ENCODE results near the gene ZNF329. TPM values are rescaled to one million over a fixed set of nuclear protein-coding genes. Genes with fewer than 3 reads are reported as not detected.

The ZNF329 gene
- total RNA-seq, 1 experiment from 2014 or later, result 10.5 TPM

DNA sequence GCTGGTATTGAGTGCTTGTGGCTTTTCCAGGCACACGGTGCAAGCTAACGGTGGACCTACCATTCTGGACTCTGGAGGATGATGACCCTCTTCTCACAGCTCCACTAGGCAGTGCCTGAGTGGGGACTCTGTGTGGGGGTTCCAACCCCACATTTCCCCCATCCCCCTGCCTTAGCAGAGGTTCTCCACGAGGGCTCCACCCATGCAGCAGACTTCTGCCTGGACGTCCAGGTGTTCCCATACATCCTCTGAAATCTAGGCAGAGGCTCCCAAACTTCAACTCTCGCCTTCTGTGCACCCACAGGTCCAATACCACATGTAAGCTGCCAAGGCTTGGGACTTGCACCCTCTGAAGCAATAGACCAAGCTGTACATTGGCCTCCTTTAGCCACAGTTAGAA, 27.2 kb downstream of the ZNF329 start:
- no peaks in the 10 kb centered on the region for H3F3A ChIP-seq (ENCODE audit: low read length, unreplicated experiment)
- H3K9me2 ChIP-seq (replicated peaks; ENCODE audit: low read length), result no peaks in the 10 kb centered on the region
- H3K4me3 ChIP-seq (ENCODE audit: low read length), result no peak overlapping the region
- no peaks in the 10 kb centered on the region for H3K79me2 ChIP-seq (ENCODE audit: low read length)
- TF ChIP-seq EZH2 (IDR thresholded peaks at IDR 0.05; ENCODE audit: low read length, unreplicated experiment) (no peak), EZH2phosphoT487 (IDR thresholded peaks at IDR 0.05; ENCODE audit: borderline replicate concordance, low read length) (no peak), CTCF (conservative IDR thresholded peaks at IDR 0.05; ENCODE audit: low read depth, low read length) (no peak)
- no peaks in the 10 kb centered on the region for H3K4me1 ChIP-seq (ENCODE audit: insufficient read depth, low read length)
- ChIA-PET CTCF (no interaction called here), POLR2A (ENCODE audit: unreplicated experiment) (no interaction called here)
- no peaks in the 10 kb centered on the region for H3K27me3 ChIP-seq (ENCODE audit: low read length)
- no peak overlapping the region for H2AFZ ChIP-seq (ENCODE audit: low read length)
- ATAC-seq (no peak), DNase-seq (no peak)
- H3K9ac ChIP-seq (ENCODE audit: low read length), result no peak overlapping the region
- BruUV-seq (replicated peaks), result no TSS peak
- H3K9me3 ChIP-seq (ENCODE audit: low read length), result peaks cover 77% of the 10 kb centered on the region
- H3K27ac ChIP-seq (ENCODE audit: low read length), result no peak overlapping the region
- intact Hi-C loops (cut with micrococcal nuclease), result no loop called here
- H3K36me3 ChIP-seq (ENCODE audit: low read depth, low read length), result peaks cover 17% of the 10 kb centered on the region
- H3K4me2 ChIP-seq (ENCODE audit: low read length), result no peak overlapping the region
- H4K20me1 ChIP-seq (ENCODE audit: low read length), result no peaks in the 10 kb centered on the region

GRCh38 chr19:58118979-58119733, 31.4 kb downstream of the ZNF329 start:
- POLR2A ChIA-PET (ENCODE audit: unreplicated experiment), result no interaction called here
- Histone ChIP-seq H4K20me1 (ENCODE audit: low read length) (no peaks in the 10 kb centered on the region), H2AFZ (ENCODE audit: low read length) (no peak overlapping the region), H3K27ac (ENCODE audit: low read length) (no peak overlapping the region), H3K9me3 (ENCODE audit: low read length) (peaks cover 64% of the 10 kb centered on the region), H3K4me3 (ENCODE audit: low read length) (no peak overlapping the region; the same call in 1 of the 2 replicates), H3K79me2 (ENCODE audit: low read length) (no peaks in the 10 kb centered on the region), H3K9ac (ENCODE audit: low read length) (no peak overlapping the region), H3F3A (ENCODE audit: low read length, unreplicated experiment) (no peaks in the 10 kb centered on the region), H3K9me2 (replicated peaks; ENCODE audit: low read length) (no peaks in the 10 kb centered on the region), H3K4me2 (ENCODE audit: low read length) (no peak overlapping the region), H3K27me3 (ENCODE audit: low read length) (no peaks in the 10 kb centered on the region), H3K36me3 (ENCODE audit: low read depth, low read length) (peaks cover 3% of the 10 kb centered on the region; the same call in 1 of the 2 replicates), H3K4me1 (ENCODE audit: insufficient read depth, low read length) (no peaks in the 10 kb centered on the region)
- DNase-seq (no peak), ATAC-seq (no peak)
- no TSS peak for BruUV-seq (replicated peaks)
- intact Hi-C loops (cut with micrococcal nuclease), result no loop called here
- TF ChIP-seq EZH2 (IDR thresholded peaks at IDR 0.05; ENCODE audit: low read length, unreplicated experiment) (no peak), EZH2phosphoT487 (IDR thresholded peaks at IDR 0.05; ENCODE audit: borderline replicate concordance, low read length) (no peak), CTCF (conservative IDR thresholded peaks at IDR 0.05; ENCODE audit: low read depth, low read length) (no peak)
- CTCF ChIA-PET, result no interaction called here

DNA sequence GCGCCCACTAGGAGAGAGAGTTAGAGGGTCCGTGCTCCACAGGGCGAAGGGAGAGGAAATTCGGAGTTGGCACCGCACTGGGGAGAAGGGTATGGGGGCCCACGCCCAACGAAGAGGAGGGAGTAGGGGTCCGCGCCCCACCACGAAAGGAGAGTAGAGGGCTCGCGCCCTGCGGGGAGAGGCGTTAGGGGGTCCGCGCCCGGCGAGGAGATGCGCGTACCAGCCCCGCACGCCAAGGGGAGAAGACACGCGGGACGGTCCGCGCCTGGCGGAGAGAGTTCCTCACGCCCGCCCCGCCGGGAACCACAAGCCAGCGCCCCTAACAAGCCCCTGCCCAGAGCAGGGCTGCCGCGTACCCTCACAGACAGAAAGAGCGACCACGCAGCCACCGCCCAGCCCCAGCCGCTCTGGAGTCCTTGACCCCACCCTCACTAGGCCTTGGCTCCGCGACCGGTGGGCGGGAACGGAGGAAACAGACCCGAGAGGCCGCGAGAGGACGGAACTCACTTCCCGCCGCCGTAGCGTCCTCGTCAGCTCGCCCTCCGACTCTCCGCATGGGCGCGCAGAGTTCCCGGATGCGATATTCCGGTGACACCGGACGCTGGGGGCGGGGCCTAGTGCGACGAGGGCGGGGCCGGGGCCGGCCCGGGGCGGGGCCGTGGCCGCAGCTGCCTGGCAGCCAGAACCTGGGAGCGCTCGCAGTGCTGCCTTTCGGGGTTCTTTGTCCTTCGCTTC, 32.6 kb downstream of the ZNF329 start:
- Histone ChIP-seq H3K9ac (ENCODE audit: low read length) (no peak overlapping the region), H3F3A (ENCODE audit: low read length, unreplicated experiment) (no peaks in the 10 kb centered on the region), H3K4me1 (ENCODE audit: insufficient read depth, low read length) (no peaks in the 10 kb centered on the region), H3K36me3 (ENCODE audit: low read depth, low read length) (peaks cover 3% of the 10 kb centered on the region; the same call in 1 of the 2 replicates), H3K9me2 (replicated peaks; ENCODE audit: low read length) (no peaks in the 10 kb centered on the region), H3K4me3 (ENCODE audit: low read length) (no peak overlapping the region), H2AFZ (ENCODE audit: low read length) (no peak overlapping the region), H4K20me1 (ENCODE audit: low read length) (no peaks in the 10 kb centered on the region), H3K9me3 (ENCODE audit: low read length) (peaks cover 56% of the 10 kb centered on the region), H3K4me2 (ENCODE audit: low read length) (no peak overlapping the region), H3K27ac (ENCODE audit: low read length) (no peak overlapping the region), H3K27me3 (ENCODE audit: low read length) (no peaks in the 10 kb centered on the region), H3K79me2 (ENCODE audit: low read length) (no peaks in the 10 kb centered on the region)
- ATAC-seq (no peak), DNase-seq (no peak)
- intact Hi-C loops (cut with micrococcal nuclease), result no loop called here
- no peak for TF ChIP-seq EZH2 (IDR thresholded peaks at IDR 0.05; ENCODE audit: low read length, unreplicated experiment)
- no peak for TF ChIP-seq CTCF (conservative IDR thresholded peaks at IDR 0.05; ENCODE audit: low read depth, low read length)
- TF ChIP-seq EZH2phosphoT487 (IDR thresholded peaks at IDR 0.05; ENCODE audit: borderline replicate concordance, low read length), result no peak
- CTCF ChIA-PET, result no interaction called here
- BruUV-seq (replicated peaks), result no TSS peak
- POLR2A ChIA-PET (ENCODE audit: unreplicated experiment), result no interaction called here

Data from PC-3 (cell line).